GM19240 (cell line): ENCODE data around the gene ARPC5L.
A peak's percentile ranks its signal among the peaks of the same experiment; 100 is the strongest.
"Not testable (repeated sequence)": the region's sequence is repeated elsewhere in the genome, so short reads cannot be mapped to it uniquely, and the experiment has no call there.

Experiments
- DNase-seq: peaks from one replicate; pipeline ENCODE4 v3.0.0; 2011; ENCODE audit warnings: low spot score; ENCODE audit not compliant: insufficient read length

Gene ARPC5L

GRCh38 chr9:124861342-124862229 is at the start of gene ARPC5L, which contains the start of gene RPL35:
Gene ARPC5L, plus strand, starts transcription at chr9:124862130. Its CDS starts 7,161 bp downstream, at chr9:124869291.
Gene RPL35, minus strand, starts transcription at chr9:124861957. Its CDS starts 45 bp downstream, at chr9:124861912.
- peak; percentile 89 for DNase-seq

GRCh38 chr9:124812441-124812876 is 49.5 kb upstream of the ARPC5L start:
- DNase-seq = no peak

- DNase-seq = no peak
These were observed 48.9 kb upstream of the ARPC5L start for GRCh38 chr9:124813041-124813440.

DNA sequence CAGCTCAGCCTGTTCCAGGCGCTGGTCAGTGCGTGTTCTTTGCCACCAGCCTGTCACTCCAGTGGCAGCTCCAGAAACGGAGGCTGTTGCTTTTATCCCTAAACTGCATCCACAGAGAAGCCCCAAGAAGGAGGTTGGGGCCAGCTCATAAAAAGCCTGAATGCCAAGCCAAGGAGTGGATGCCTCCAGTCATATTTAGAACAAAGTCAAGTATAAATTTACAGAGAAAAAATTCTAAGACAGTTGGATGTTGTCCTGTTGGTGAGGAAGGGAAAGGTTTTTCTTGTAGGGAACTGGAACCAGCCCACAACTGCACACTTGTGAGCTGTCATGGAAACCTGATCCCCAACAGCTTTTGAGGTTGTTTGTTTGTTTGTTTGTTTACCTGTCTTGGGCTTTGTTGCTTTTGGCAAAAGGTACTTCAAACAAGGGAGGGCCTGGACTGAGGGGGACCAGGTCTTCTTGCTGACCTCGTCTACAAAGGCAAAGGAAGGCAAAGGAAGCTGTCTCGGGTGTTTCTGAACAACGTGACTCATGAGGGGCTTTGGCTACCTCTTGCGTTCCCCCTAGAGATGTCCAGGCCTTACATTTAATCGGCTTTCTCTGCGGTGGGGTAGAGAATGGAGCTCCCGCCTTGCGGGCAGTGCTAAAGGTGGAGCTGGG is 48.3 kb upstream of the ARPC5L start:
- no peak for DNase-seq

GRCh38 chr9:124814164-124814535 is 47.8 kb upstream of the ARPC5L start:
- no peak for DNase-seq

GRCh38 chr9:124815601-124816000 is 46.3 kb upstream of the ARPC5L start:
- DNase-seq = no peak

DNA sequence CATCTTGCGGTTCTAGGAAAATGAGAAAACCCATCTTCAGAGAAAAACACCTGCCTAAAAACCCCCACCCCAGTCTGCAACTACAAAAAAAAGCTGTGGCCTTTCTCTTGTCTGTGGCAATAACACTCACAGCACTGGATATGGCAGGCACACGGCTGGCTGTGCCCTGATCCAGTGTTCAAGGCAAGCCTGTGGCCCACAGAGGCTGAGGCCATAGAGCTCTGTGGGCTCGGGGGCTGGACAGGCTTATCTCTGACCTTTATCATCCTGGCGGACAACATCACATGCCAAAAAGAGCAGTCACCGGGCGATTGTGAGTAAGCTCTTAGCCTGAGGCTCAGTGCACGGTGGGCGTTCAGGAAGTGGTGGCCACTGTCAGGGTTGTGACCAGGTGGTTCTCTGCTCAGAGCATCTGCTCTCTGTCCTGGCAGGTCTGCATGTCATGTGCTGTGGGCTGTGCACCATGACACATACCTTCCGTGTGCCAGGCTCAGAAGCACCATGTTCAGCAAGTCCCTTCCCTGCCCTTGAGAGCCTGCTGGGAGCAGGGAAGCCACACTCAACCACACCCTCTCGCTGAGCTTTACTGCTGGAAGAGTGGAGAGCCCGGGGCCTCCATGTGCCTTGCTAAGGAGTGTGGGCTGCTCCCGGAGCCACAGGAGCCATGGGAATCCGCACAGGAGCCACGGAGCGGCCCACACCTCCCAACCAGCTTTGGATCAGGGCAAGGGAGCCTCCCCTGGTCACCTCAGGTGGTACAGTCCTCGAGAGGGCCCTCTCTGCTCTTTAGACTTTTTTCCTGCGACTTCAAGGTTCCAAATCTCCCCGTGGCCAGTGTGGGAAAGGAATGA is 43.3 kb upstream of the ARPC5L start:
- no peak for DNase-seq

DNA sequence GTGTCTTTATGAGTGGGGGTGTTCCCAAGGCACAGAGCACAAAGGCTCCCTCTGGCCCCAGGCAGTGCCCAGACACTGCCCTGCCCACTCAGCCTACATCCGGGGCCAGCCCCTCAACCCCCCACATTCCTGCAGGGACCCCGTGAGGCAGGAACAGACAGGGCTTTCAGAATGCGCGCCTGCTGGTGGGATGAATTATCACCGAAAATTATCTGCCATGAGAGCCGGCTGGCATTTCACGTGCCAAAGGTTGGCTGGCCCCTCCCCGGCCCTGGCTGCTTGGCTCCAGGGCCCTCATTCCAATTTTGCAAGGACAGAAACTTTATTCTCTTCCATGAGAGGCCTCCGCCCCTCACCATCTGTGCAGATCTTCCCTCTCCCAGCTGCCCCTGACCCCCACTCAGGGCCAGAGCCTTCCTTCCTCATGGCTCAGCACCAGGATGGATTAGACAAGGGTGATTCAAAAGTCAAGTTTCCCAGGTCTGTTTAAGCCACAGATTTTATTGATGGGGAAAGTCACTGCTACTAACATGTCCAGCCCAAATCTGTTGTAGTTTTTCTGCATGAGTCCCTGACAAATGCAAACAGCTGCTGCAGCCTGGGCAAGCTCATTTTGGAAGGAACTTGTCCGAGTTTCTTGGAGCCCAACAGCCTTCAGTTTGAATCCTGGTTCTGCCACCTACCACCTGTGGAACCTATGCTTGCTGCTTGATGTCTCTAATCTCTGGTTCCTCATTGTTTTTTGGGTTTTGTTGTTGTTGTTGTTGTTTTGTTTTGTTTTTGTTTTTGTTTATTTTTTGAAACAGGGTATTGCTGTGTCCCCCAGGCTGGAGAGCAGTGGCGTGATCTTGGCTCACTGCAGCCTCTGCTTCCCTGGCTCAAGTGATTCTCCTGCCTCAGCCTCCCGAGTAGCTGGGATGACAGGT is 41.0 kb upstream of the ARPC5L start:
- DNase-seq = no peak

DNA sequence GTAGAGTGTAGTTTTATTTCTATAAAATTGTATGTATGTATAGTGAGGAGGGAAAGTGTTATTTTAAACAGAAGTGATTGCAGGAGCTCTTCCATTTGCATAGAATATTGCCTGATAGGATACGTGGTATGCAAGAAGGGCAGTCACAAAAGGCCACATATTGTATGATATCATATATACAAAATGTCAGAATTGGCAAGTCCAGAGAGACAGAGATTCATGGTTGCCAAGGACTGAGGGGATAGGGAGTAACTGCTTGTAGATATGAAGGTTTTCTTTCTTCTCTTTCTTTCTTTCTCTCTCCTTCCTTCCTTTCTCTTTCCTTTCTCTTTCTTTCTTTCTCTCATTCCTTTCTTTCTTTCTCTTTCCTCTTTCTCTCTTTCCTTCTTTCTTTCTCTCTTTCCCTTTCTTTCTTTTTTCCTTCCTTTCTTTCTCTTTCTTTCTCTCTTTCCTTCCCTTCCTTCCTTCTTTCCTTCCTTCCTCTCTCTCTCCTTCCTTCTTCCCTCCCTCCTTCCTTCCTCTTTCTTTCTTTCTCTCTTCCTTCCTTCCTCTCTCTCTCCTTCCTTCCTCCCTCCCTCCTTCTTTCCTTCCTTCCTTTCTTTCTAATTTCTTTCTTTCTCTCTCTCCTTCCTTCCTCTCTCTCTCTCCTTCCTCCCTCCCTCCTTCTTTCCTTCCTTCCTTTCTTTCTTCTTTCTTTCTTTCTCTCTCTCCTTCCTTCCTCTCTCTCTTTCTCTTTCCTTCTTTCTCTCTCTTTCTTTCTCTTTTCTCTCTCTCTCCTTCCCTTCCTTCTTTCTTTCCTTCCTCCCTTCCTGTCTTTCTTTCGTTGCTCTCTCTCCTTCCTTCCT is 33.2 kb upstream of the ARPC5L start:
- DNase-seq = no peak

- no peak for DNase-seq
These were observed 32.6 kb upstream of the ARPC5L start for GRCh38 chr9:124829334-124829669.

DNA sequence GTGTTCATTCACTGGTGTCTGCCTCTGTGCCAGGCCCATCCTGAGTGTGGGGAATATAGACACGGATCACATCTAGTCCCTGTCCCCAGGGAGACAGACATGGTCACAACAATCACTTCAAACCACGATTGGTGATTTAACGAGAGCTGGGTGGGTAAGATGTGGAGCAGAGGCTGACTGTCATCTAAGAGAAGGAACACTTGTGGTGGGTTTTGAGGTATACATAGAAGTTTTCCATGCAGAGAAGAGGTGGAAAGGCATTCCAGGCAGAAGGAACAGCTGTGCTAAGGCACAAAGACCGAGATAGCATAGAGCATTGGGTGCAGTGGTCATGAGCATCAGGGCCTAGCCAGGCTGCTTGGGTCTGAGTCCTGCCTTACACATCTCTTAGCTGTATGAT is 31.3 kb upstream of the ARPC5L start:
- DNase-seq = no peak

DNA sequence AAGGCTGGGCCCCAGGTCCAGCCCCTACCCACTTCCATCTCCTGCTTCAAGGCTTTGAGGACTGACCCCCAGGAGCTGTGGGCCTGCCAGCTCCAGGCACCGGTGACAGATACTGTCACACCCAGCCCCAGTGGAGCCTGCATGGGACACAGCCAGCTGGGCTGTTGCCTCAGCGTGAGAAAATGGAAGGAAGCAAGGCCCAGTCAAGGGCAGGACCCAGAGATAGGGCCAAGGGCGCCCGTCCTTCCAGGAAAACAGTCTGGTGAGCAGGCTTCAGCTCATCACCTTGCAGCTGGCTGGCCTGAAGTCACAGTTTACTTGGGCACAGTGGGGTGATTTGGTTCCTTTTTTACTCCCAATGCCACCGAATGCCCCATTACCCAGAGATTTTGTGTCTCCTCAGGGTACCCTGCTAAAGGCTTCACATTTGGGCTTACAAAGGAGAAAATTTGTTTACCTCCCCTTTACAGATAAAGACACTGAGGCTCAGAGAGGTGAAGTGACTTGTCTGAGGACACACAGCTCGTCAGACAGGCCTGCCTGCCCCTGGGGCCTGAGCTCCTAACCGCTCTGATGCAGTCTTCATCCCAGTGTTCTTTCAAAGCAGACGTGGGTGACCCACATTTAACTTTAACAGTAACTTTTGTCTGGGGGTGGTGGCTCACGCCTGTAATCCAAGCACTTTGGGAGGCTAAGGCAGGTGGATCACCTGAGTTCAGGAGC is 30.1 kb upstream of the ARPC5L start:
- no peak for DNase-seq

DNA sequence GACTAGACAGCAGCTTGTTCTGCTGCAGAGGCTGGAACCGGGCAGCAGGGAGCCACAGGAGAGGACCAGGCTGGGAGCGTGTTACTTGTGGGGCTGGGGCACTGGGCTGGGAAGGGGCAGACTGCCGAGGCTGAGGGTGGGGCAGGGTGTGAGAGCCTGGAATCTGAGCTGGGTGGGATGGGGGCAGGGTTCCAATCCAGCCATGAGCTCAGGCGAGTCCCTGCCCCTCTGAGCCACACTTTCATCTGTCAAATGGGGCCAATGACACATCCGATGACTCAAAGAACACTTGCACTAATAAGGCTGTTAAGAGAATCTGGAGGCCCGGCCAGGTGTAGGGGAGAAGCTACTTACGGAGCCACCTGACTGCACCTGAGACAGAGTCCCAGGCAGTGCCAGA is 27.3 kb upstream of the ARPC5L start:
- DNase-seq = no peak

GRCh38 chr9:124835026-124835557 is 26.8 kb upstream of the ARPC5L start:
- DNase-seq = no peak

GRCh38 chr9:124838132-124838531 is 23.8 kb upstream of the ARPC5L start:
- not testable (repeated sequence) for DNase-seq

- not testable (repeated sequence) for DNase-seq
These were observed 23.2 kb upstream of the ARPC5L start for GRCh38 chr9:124838567-124839275.

DNA sequence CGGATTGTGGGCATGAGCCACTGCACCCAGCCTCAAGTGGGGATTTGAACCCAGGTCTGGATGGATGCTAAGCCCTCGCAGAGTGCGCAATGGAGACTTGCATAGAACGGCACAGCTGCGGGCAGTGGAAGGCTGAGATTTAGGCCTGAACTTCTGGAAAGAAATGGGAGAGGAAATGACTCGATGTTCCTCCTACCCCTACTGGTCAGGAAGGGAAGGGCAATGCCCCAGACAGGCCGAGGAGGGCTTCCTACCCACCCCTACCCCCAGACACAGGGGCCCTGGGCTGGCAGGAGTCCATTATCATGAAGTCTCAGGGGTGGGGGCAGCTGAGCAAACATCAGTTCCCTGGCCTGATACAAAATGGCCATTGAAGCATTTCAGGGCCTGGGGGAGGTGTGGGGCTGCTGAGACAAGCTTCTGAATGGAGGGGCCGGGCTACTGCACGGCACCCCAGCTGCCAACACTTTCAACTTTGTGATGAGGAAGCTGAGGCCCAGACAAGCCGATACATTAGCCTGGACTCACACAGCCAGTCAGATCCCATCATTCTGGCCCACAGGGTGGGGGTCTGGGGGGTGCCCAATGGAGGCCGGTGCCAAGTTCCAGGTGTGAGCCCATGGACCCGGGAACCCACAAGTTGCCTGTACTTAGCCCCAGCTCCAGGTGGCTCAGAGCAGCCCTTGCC is 22.2 kb upstream of the ARPC5L start:
- no peak for DNase-seq
